ENCODE data around the gene KCNMA1. TPM values are rescaled to one million over a fixed set of nuclear protein-coding genes. Genes with fewer than 3 reads are reported as not detected.

Gene KCNMA1
- polyA plus RNA-seq, 1 experiment, result 21.4 TPM

DNA sequence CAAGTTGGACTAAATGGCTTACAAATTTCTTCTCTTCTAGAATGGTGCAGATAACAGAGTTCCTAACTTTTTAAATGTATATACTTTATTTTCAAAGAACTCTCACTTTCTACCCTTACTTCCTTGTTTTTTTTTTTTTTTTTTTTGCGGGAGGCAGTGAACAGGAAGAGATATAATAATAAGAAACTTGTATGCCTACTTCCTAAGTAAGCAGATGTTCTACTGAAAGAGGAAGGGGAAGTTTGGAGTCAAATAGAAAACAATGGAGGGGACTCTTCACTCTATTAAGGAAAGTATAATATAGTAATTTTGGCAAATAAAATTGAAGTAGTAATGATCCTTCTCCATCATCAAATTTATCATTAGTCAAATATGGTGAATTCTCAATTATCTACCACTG lies 754.0 kb downstream of the KCNMA1 start:
- POLR2A ChIA-PET, result no interaction called here
- DNase-seq (ENCODE audit: low read depth), result no peak
- CTCF ChIA-PET, result no interaction called here

DNA sequence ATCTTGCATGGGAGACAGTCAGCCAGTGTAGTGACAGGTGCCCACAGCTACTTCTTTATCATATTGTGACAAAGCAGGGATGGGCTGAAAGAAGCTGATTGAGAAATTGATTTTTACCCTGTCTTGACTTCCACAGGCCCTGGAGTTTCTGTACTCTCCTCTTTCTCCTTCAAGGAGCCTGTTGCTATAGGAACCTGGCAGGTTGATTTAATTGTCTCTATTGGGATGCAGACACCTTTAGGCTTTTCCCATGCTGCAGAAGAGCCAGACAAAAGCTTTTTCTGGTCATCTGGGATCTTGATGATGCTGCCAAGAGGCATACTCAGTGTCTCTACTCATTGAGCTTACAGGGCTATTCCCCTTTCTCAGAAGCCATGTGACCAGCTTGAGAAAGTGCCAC lies 754.8 kb downstream of the KCNMA1 start:
- TF ChIP-seq, protein P1, sequence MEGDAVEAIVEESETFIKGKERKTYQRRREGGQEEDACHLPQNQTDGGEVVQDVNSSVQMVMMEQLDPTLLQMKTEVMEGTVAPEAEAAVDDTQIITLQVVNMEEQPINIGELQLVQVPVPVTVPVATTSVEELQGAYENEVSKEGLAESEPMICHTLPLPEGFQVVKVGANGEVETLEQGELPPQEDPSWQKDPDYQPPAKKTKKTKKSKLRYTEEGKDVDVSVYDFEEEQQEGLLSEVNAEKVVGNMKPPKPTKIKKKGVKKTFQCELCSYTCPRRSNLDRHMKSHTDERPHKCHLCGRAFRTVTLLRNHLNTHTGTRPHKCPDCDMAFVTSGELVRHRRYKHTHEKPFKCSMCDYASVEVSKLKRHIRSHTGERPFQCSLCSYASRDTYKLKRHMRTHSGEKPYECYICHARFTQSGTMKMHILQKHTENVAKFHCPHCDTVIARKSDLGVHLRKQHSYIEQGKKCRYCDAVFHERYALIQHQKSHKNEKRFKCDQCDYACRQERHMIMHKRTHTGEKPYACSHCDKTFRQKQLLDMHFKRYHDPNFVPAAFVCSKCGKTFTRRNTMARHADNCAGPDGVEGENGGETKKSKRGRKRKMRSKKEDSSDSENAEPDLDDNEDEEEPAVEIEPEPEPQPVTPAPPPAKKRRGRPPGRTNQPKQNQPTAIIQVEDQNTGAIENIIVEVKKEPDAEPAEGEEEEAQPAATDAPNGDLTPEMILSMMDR (IDR thresholded peaks at IDR 0.05; ENCODE audit: insufficient read depth, low read depth, low read length), result no peak
- CTCF ChIA-PET, result no interaction called here
- Histone ChIP-seq H3K4me3 (ENCODE audit: low read depth, low read length) (no peak overlapping the region), H3K27me3 (ENCODE audit: control insufficient read depth, insufficient read depth, low read length) (no peaks in the 10 kb centered on the region), H3K36me3 (ENCODE audit: control insufficient read depth, insufficient read depth, low read length) (no peaks in the 10 kb centered on the region; the same call in 1 of the 2 replicates)
- DNase-seq (ENCODE audit: low read depth), result no peak
- POLR2A ChIA-PET, result no interaction called here

More for the DNA sequence above, 754.0 kb downstream of the KCNMA1 start:
- Histone ChIP-seq H3K36me3 (ENCODE audit: control insufficient read depth, insufficient read depth, low read length) (no peaks in the 10 kb centered on the region; the same call in 1 of the 2 replicates), H3K27me3 (ENCODE audit: control insufficient read depth, insufficient read depth, low read length) (no peaks in the 10 kb centered on the region), H3K4me3 (ENCODE audit: low read depth, low read length) (no peak overlapping the region)
- TF ChIP-seq, protein P1 (IDR thresholded peaks at IDR 0.05; ENCODE audit: insufficient read depth, low read depth, low read length), result no peak

DNA sequence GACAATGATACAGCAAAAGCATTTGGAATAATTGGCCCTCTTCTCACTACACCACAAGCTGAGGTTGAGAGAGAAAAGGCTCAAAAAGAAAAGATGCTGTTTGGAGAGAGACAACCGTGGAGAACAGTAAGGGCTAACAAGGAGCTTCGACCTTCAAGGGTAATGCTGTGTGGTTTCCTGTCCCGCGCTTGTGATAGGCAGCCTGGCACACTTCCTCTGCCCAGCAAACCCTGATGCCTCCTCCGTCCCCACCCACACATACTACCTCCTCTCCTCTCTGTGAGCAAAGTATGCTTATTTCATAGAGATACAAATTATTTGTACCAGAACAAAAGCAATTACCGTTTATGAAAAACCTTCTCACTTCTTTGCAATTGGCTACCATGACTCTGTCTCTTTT lies 755.4 kb downstream of the KCNMA1 start:
- no peak overlapping the region for H3K4me3 ChIP-seq (ENCODE audit: low read depth, low read length)
- DNase-seq (ENCODE audit: low read depth), result no peak
- H3K27me3 ChIP-seq (ENCODE audit: control insufficient read depth, insufficient read depth, low read length), result no peaks in the 10 kb centered on the region
- ChIA-PET POLR2A (no interaction called here), CTCF (interaction anchor here (1.5 kb wide), 1 partner anchor 11 kb away, joined by 4 read pairs; no protein-coding TSS in a partner anchor)
- TF ChIP-seq, protein P1 (IDR thresholded peaks at IDR 0.05; ENCODE audit: insufficient read depth, low read depth, low read length), result no peak
- no peaks in the 10 kb centered on the region; the same call in 1 of the 2 replicates for H3K36me3 ChIP-seq (ENCODE audit: control insufficient read depth, insufficient read depth, low read length)

DNA sequence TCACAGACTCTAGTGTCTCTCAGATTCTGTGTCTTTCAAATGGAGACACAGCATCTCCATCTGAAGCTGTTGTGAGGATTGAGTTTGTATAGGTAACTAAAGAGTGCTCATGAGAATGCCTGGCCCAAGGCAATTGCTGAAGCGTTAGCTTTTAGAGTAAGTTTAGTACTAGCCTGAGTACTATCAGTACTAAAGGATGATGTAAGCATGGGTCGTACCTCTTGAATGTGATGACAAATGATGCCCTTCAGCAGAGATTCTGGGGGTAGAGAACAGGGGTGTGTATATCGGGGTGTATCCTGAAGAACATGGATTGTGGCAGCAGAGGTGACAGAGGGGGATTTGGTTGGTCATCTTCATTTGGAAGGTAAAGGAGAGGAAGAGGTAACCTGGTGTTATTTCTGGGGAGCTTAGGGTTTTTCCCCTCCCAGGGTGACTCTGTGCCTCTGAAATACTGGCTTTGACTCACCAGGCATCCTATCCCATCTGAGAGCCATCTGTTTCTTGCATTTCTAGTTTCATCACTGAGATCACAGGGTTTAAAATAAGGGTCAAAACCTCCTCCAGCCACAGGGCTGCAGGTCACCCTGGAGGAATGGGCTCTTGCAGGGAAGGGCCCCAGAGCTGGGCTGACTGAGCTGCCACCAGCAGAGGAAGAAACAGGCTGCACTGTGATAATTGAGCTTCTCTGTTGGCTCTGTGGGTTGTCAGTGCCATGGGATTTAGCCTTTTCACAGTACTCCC lies 756.0 kb downstream of the KCNMA1 start:
- ChIA-PET POLR2A (no interaction called here), CTCF (interaction anchor here (1.5 kb wide), 1 partner anchor 11 kb away, joined by 4 read pairs; no protein-coding TSS in a partner anchor)
- DNase-seq (ENCODE audit: low read depth), result no peak
- H3K36me3 ChIP-seq (ENCODE audit: control insufficient read depth, insufficient read depth, low read length), result no peaks in the 10 kb centered on the region; the same call in 1 of the 2 replicates
- no peak overlapping the region for H3K4me3 ChIP-seq (ENCODE audit: low read depth, low read length)
- H3K27me3 ChIP-seq (ENCODE audit: control insufficient read depth, insufficient read depth, low read length), result no peaks in the 10 kb centered on the region
- TF ChIP-seq, protein P1 (IDR thresholded peaks at IDR 0.05; ENCODE audit: insufficient read depth, low read depth, low read length), result no peak

DNA sequence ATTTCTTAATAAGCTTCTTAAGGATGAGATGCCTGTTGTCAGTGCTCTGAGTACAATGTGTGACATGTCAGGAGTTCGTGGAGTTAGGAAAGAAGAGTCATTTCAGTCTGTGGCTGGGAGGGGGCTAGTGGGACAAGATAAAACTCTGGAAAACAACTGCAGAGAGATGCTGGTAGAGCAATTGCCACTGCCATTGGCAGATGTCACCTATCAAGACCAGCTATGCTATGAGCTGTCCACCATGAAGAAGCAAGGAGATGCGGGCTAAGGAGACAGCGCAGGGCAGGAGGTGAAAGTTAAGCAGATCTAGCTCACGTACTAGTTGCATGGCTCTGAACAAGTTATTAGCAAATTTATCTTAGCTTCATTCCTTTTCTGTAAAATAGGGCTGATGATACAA lies 756.7 kb downstream of the KCNMA1 start:
- DNase-seq (ENCODE audit: low read depth), result no peak
- H3K27me3 ChIP-seq (ENCODE audit: control insufficient read depth, insufficient read depth, low read length), result no peaks in the 10 kb centered on the region
- no peak overlapping the region for H3K4me3 ChIP-seq (ENCODE audit: low read depth, low read length)
- TF ChIP-seq, protein P1 (IDR thresholded peaks at IDR 0.05; ENCODE audit: insufficient read depth, low read depth, low read length), result no peak
- H3K36me3 ChIP-seq (ENCODE audit: control insufficient read depth, insufficient read depth, low read length), result no peaks in the 10 kb centered on the region; the same call in 1 of the 2 replicates
- POLR2A ChIA-PET, result no interaction called here
- CTCF ChIA-PET, result interaction anchor here (1.5 kb wide), 1 partner anchor 12 kb away, joined by 4 read pairs; no protein-coding TSS in a partner anchor
